Neutrophil (primary cell): Measurements from ENCODE around the gene ATP6V0E1.

ENCODE experiments used
- H3K27ac ChIP-seq: fragments of 200-600 bp; sonication (generic); 2 replicates; pipeline ENCODE4 v1.5.1; 2016; ENCODE audit warnings: mild to moderate bottlenecking, moderate library complexity
- H3K27me3 ChIP-seq: fragments of 200-600 bp; sonication (generic); 2 replicates; pipeline ENCODE4 v1.6.0; 2016; ENCODE audit warnings: mild to moderate bottlenecking
- H3K36me3 ChIP-seq: fragments of 200-600 bp; sonication (generic); 2 replicates; pipeline ENCODE4 v1.5.1; 2017
- H3K4me1 ChIP-seq, 2 experiments: fragments of 200-600 bp in 1 of 2; sonication (generic) in 1 of 2; 1 replicate in 1 of 2; 2 replicates in 1 of 2; pipeline versions ENCODE4 v1.5.1 to v1.6.1; 2013 to 2016; ENCODE audit warnings: low read depth in 1 of 2, low read length in 1 of 2, mild to moderate bottlenecking in 1 of 2, moderate library complexity in 1 of 2; ENCODE audit not compliant: control insufficient read depth in 1 of 2, insufficient read depth in 1 of 2
- H3K4me3 ChIP-seq, 2 experiments: fragments of 200-600 bp in 1 of 2; sonication (generic) in 1 of 2; 1 replicate in 1 of 2; 2 replicates in 1 of 2; pipeline ENCODE4 v1.5.1; 2013 to 2016; ENCODE audit warnings: low read depth in 1 of 2, low read length in 1 of 2, mild to moderate bottlenecking in 1 of 2, moderate library complexity in 1 of 2
- H3K9me3 ChIP-seq: fragments of 200-600 bp; sonication (generic); 2 replicates; pipeline ENCODE4 v1.5.1; 2016
- CTCF ChIP-seq: fragments of 200-600 bp; sonication (generic); IDR thresholded peaks from 2 replicates; pipeline ENCODE4 v1.5.1; 2016; ENCODE audit warnings: antibody characterized with exemption

Gene ATP6V0E1

GRCh38 chr5:172979778-172980177 is 3.8 kb upstream of the ATP6V0E1 start:
- peaks cover 29% of the 10 kb centered on the region for H3K27me3 ChIP-seq
- H3K27ac ChIP-seq = no peak overlapping the region
- no peak overlapping the region for H3K4me3 ChIP-seq
- H3K4me1 ChIP-seq = peaks cover 7 to 11% of the 10 kb centered on the region in 2 experiments
- H3K36me3 ChIP-seq = no peaks in the 10 kb centered on the region
- TF ChIP-seq CTCF = no peak
- no peaks in the 10 kb centered on the region for H3K9me3 ChIP-seq

GRCh38 chr5:172981931-172982330 is 1.6 kb upstream of the ATP6V0E1 start:
- Histone ChIP-seq H3K9me3 (no peaks in the 10 kb centered on the region), H3K36me3 (peaks cover 17% of the 10 kb centered on the region), H3K27ac (no peak overlapping the region), H3K4me3 (no peak overlapping the region), H3K4me1 (peaks cover 22 to 25% of the 10 kb centered on the region in 2 experiments), H3K27me3 (peaks cover 16% of the 10 kb centered on the region)
- TF ChIP-seq CTCF = no peak

- H3K36me3 ChIP-seq = peaks cover 29% of the 10 kb centered on the region
- no peaks in the 10 kb centered on the region for H3K9me3 ChIP-seq
- peak overlapping the region; percentile 87 to 91 for H3K4me3 ChIP-seq
- peaks cover 4% of the 10 kb centered on the region for H3K27me3 ChIP-seq
- no peak for TF ChIP-seq CTCF
- peak overlapping the region; percentile 95 for H3K27ac ChIP-seq
- peaks cover 22 to 25% of the 10 kb centered on the region in 2 experiments for H3K4me1 ChIP-seq
Observed at GRCh38 chr5:172984244-172984953, 828 bp downstream of the ATP6V0E1 start.

- peaks cover 29% of the 10 kb centered on the region for H3K36me3 ChIP-seq
- no peaks in the 10 kb centered on the region for H3K9me3 ChIP-seq
- peaks cover 22 to 25% of the 10 kb centered on the region in 2 experiments for H3K4me1 ChIP-seq
- H3K27ac ChIP-seq = peak overlapping the region; percentile 39
- no peaks in the 10 kb centered on the region for H3K27me3 ChIP-seq
- TF ChIP-seq CTCF = no peak
- no peak overlapping the region for H3K4me3 ChIP-seq
Observed at GRCh38 chr5:172985596-172985995, 2.0 kb downstream of the ATP6V0E1 start.

GRCh38 chr5:172988276-172988675 is 4.7 kb downstream of the ATP6V0E1 start:
- H3K27ac ChIP-seq = no peak overlapping the region
- H3K27me3 ChIP-seq = no peaks in the 10 kb centered on the region
- peaks cover 19 to 24% of the 10 kb centered on the region in 2 experiments for H3K4me1 ChIP-seq
- peaks cover 40% of the 10 kb centered on the region for H3K36me3 ChIP-seq
- no peaks in the 10 kb centered on the region for H3K9me3 ChIP-seq
- no peak overlapping the region for H3K4me3 ChIP-seq
- no peak for TF ChIP-seq CTCF
